ENCODE data around the gene AKAP8. TPM values are rescaled to one million over a fixed set of nuclear protein-coding genes. Genes with fewer than 3 reads are reported as not detected.

Gene AKAP8
- total RNA-seq, 4 donors from 2014 or later: 21.6 to 75.2 (median 47.5) TPM

DNA sequence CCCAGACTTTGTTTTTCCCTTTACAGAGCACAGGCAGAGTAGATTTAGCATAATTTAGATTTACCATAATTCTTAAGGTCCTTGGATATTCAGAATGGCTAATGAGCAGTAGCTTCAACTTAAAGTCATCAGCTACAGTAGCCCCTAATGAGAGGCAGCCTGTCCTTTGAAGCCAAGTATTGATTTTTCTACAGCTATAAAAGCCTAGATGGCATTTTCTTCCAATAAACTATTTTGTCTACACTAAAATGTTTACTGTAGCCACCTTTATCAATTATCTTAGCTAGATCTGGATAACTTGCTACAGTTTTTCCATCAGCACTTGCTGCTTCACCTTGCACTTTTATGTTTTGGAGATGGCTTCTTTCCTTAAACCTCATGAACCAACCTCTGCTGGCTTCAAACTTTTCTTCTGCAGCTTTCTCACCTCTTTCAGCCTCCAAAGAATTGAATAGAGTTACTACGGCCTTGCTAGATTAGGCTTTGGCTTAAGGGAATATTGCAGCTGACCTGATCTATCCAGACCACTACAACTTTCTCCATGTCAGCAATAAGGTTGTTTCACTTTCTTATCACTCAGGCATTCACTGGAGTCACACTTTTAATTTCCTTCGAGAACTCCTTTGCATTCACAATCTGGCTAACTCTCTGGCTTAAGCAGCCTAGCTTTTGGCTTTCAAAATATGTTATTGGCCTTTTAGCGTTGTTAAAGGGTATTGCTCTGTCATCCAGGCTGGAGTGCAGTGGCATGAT, 73.8 kb downstream of the AKAP8 start:
- WGBS, 2 donors (ENCODE audit: low coverage in 1 of 2): 86 to 100% methylated on average over 1 to 3 of the region's 3 CpGs
- H3K4me3 ChIP-seq: no peak overlapping the region
- H3K27ac ChIP-seq: no peak overlapping the region
- no peak for DNase-seq
- H3K36me3 ChIP-seq: no peaks in the 10 kb centered on the region
- in situ Hi-C loops (cut with MboI; ENCODE audit: low pct_ligation_motif_present in 1 of 4, low pct_unique_long_range_greater_than_20kb in 1 of 4, low sequenced_read_pairs in 3 of 4) (no loop called here), intact Hi-C loops (cut with DNase I; ENCODE audit: low total_unique reads) (no loop called here)
- H3K4me1 ChIP-seq: peaks cover 18 to 61% (median 38%) of the 10 kb centered on the region in 4 donors
- no peaks in the 10 kb centered on the region for H3K27me3 ChIP-seq
- TF ChIP-seq, protein P1, sequence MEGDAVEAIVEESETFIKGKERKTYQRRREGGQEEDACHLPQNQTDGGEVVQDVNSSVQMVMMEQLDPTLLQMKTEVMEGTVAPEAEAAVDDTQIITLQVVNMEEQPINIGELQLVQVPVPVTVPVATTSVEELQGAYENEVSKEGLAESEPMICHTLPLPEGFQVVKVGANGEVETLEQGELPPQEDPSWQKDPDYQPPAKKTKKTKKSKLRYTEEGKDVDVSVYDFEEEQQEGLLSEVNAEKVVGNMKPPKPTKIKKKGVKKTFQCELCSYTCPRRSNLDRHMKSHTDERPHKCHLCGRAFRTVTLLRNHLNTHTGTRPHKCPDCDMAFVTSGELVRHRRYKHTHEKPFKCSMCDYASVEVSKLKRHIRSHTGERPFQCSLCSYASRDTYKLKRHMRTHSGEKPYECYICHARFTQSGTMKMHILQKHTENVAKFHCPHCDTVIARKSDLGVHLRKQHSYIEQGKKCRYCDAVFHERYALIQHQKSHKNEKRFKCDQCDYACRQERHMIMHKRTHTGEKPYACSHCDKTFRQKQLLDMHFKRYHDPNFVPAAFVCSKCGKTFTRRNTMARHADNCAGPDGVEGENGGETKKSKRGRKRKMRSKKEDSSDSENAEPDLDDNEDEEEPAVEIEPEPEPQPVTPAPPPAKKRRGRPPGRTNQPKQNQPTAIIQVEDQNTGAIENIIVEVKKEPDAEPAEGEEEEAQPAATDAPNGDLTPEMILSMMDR (IDR thresholded peaks at IDR 0.05): no peak
- TF ChIP-seq POLR2AphosphoS5 (IDR thresholded peaks at IDR 0.05): no peak
- TF ChIP-seq POLR2A (IDR thresholded peaks at IDR 0.05): no peak
- TF ChIP-seq EP300 (IDR thresholded peaks at IDR 0.05; ENCODE audit: low read depth): no peak
- no peaks in the 10 kb centered on the region for H3K9me3 ChIP-seq

DNA sequence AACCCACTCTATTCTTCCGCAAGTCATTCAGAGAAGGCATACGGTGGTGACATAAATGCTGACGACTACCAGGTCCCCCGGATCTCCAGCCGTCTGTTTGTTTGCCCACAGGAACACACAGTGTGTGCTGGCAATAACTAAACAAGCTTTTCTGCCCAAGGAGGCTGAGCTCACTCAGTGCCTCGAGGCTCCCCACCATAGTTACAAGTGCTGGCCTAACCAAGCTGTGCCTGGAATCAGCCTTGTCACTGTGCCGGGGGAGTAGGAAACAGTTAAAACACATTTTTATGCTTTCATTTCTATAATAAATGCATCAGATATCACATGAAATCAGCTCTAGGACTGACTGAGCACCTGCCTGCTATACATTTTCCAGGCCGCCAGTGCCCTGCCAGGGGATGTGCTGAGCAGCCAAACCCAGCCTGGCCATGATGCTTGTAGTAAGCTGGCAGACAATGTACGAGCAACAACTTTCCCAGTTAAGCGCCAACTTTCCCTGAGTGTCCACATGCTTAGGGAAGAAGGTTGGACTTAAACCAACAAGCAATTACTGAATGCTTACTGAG, 75.4 kb downstream of the AKAP8 start:
- Histone ChIP-seq H3K9me3 (no peaks in the 10 kb centered on the region), H3K27me3 (no peaks in the 10 kb centered on the region), H3K4me3 (no peak overlapping the region), H3K27ac (peak overlapping the region; percentile 24 to 64 (median 44)), H3K36me3 (no peaks in the 10 kb centered on the region), H3K4me1 (peaks cover 21 to 75% (median 47%) of the 10 kb centered on the region in 4 donors)
- WGBS, 2 donors (ENCODE audit: low coverage in 1 of 2): 43 to 45% methylated on average over 6 to 10 of the region's 10 CpGs
- TF ChIP-seq, protein P1 (IDR thresholded peaks at IDR 0.05): no peak
- no peak for TF ChIP-seq EP300 (IDR thresholded peaks at IDR 0.05; ENCODE audit: low read depth)
- TF ChIP-seq POLR2AphosphoS5 (IDR thresholded peaks at IDR 0.05): peak; percentile 5 to 42 (median 11)
- DNase-seq: no peak
- intact Hi-C loops (cut with DNase I; ENCODE audit: low total_unique reads) (no loop called here), in situ Hi-C loops (cut with MboI; ENCODE audit: low pct_ligation_motif_present in 1 of 4, low pct_unique_long_range_greater_than_20kb in 1 of 4, low sequenced_read_pairs in 3 of 4) (no loop called here)

Small RNA genes within 50 kb of the gene (small RNA-seq; reads per million reads assigned to genes)
- 0 reads per million in 4 donors for gene AC005776.1

Other genes starting within 250 kb of the AKAP8 start
- gene NOTCH3, start 178.8 kb downstream of the AKAP8 start, total RNA-seq: 10 to 100 TPM in 1 of 4 donors, 1 to 10 TPM in 3; 2.2 to 16.3 (median 4.7) TPM
- not detected for gene EPHX3, start 147.3 kb downstream of the AKAP8 start, total RNA-seq
- 10 to 100 TPM; 39.5 to 87.9 (median 61.2) TPM for gene BRD4, start 47.2 kb downstream of the AKAP8 start, total RNA-seq
- 100 to 1,000 TPM; 112 to 329 (median 172) TPM for gene AKAP8L, start 39.2 kb upstream of the AKAP8 start, total RNA-seq
- 10 to 100 TPM; 31.0 to 63.6 (median 42.0) TPM for gene WIZ, start 70.2 kb upstream of the AKAP8 start, total RNA-seq
- gene RASAL3, start 84.8 kb upstream of the AKAP8 start, total RNA-seq: 100 to 1,000 TPM in 1 of 4 donors, 10 to 100 TPM in 1, 1 to 10 TPM in 2; 1.9 to 117 (median 15.3) TPM
- gene PGLYRP2, start 99.7 kb upstream of the AKAP8 start, total RNA-seq: not detected
- not detected for gene CYP4F22, start 128.7 kb upstream of the AKAP8 start, total RNA-seq
- not detected for gene CYP4F8, start 235.4 kb upstream of the AKAP8 start, total RNA-seq